Stimulated activated naive B cell treated with anti-CD40 and anti-IgM and Interleukin-4, amounts not matched to agents 10 μg/mL and 1 μg/mL and 100 μg/mL, for 72 hours (primary cell): ENCODE data around the gene KLHL26.
"Not testable (repeated sequence)": the region's sequence is repeated elsewhere in the genome, so short reads cannot be mapped to it uniquely, and the experiment has no call there.

Source experiments
- ATAC-seq, 2 donors: fragments of 150-1000 bp; cut with Tn5 transposase; replicated peaks; 2 replicates each; pipeline ENCODE4 v1.10.0; 2021; ENCODE audit warnings: moderate library complexity in 1 of 2
- DNase-seq: peaks from one replicate; pipeline ENCODE4 v3.0.0; 2021
- H3K27ac Mint-ChIP-seq: one replicate; pipeline ENCODE4 v1.8.0; 2022; ENCODE audit warnings: mild to moderate bottlenecking, mixed read lengths
- H3K27me3 Mint-ChIP-seq, 2 donors: one replicate each; pipeline ENCODE4 v1.8.0; 2022; ENCODE audit warnings: mixed read lengths in 2 of 2
- H3K36me3 Mint-ChIP-seq, 2 donors: one replicate each; pipeline ENCODE4 v1.8.0; 2022; ENCODE audit warnings: mixed read lengths in 2 of 2, mild to moderate bottlenecking in 1 of 2
- H3K4me1 Mint-ChIP-seq, 2 donors: one replicate each; pipeline ENCODE4 v1.8.0; 2022; ENCODE audit warnings: mixed read lengths in 2 of 2, mild to moderate bottlenecking in 1 of 2
- H3K4me3 Mint-ChIP-seq, 2 donors: one replicate each; pipeline ENCODE4 v1.8.0; 2022; ENCODE audit warnings: mild to moderate bottlenecking in 2 of 2, mixed read lengths in 2 of 2, moderate library complexity in 1 of 2
- H3K9me3 Mint-ChIP-seq, 2 donors: one replicate each; pipeline ENCODE4 v1.8.0; 2022; ENCODE audit warnings: mixed read lengths in 2 of 2, mild to moderate bottlenecking in 1 of 2

KLHL26 gene

GRCh38 chr19:18636969-18637629 is at the start of gene KLHL26:
Gene KLHL26, plus strand, starts transcription at chr19:18637028. Its CDS starts 27 bp downstream, at chr19:18637055.
- H3K27me3 Mint-ChIP-seq: peaks cover 10 to 14% of the 10 kb centered on the region in 2 donors
- peaks cover 24 to 37% of the 10 kb centered on the region in 2 donors for H3K4me1 Mint-ChIP-seq
- peak within 1 kb of the TSS; percentile 94 to 98 for H3K4me3 Mint-ChIP-seq
- H3K27ac Mint-ChIP-seq: peak within 1 kb of the TSS; percentile 95
- ATAC-seq (no peak), DNase-seq (no peak)
- peaks cover 0 to 4% of the 10 kb centered on the region in 2 donors for H3K9me3 Mint-ChIP-seq
- H3K36me3 Mint-ChIP-seq: peaks cover 4 to 5% of the 10 kb centered on the region in 2 donors

GRCh38 chr19:18587561-18587960 is 49.3 kb upstream of the KLHL26 start:
- Mint-ChIP-seq H3K9me3 (no peaks in the 10 kb centered on the region), H3K4me1 (peaks cover 33 to 45% of the 10 kb centered on the region in 2 donors)

GRCh38 chr19:18587962-18588610 is 48.7 kb upstream of the KLHL26 start:
- DNase-seq (no peak), ATAC-seq (no peak)
- Mint-ChIP-seq H3K4me3 (peak overlapping the region; percentile 87 to 90), H3K4me1 (peaks cover 33 to 46% of the 10 kb centered on the region in 2 donors), H3K27ac (peak overlapping the region; percentile 96), H3K9me3 (no peaks in the 10 kb centered on the region), H3K36me3 (peaks cover 14 to 19% of the 10 kb centered on the region in 2 donors), H3K27me3 (no peaks in the 10 kb centered on the region)

More at GRCh38 chr19:18587561-18587960, 49.3 kb upstream of the KLHL26 start:
- H3K36me3 Mint-ChIP-seq: peaks cover 14 to 19% of the 10 kb centered on the region in 2 donors
- no peak for DNase-seq
- peak overlapping the region; percentile 87 to 90 for H3K4me3 Mint-ChIP-seq
- no peaks in the 10 kb centered on the region for H3K27me3 Mint-ChIP-seq
- peak overlapping the region; percentile 96 for H3K27ac Mint-ChIP-seq
- no peak for ATAC-seq

GRCh38 chr19:18588611-18589379 is 48.0 kb upstream of the KLHL26 start, which contains the start of gene REX1BD:
Gene REX1BD, plus strand, starts transcription at chr19:18588798. Its CDS starts 4 bp downstream, at chr19:18588802.
- H3K4me1 Mint-ChIP-seq: peaks cover 37 to 53% of the 10 kb centered on the region in 2 donors
- no peaks in the 10 kb centered on the region for H3K9me3 Mint-ChIP-seq
- ATAC-seq (peak; percentile 87 to 89), DNase-seq (peak; percentile 85)
- H3K27me3 Mint-ChIP-seq: no peaks in the 10 kb centered on the region
- peaks cover 14 to 19% of the 10 kb centered on the region in 2 donors for H3K36me3 Mint-ChIP-seq
- H3K27ac Mint-ChIP-seq: peak within 1 kb of the TSS; percentile 96
- peak within 1 kb of the TSS; percentile 87 to 90 for H3K4me3 Mint-ChIP-seq

- ATAC-seq (peak; percentile 55 to 61), DNase-seq (peak; percentile 72)
- Mint-ChIP-seq H3K4me3 (peak overlapping the region; percentile 87 to 90), H3K9me3 (no peaks in the 10 kb centered on the region), H3K27me3 (peaks cover 2% of the 10 kb centered on the region in 2 donors), H3K36me3 (peaks cover 14 to 19% of the 10 kb centered on the region in 2 donors), H3K27ac (peak overlapping the region; percentile 96), H3K4me1 (peaks cover 39 to 61% of the 10 kb centered on the region in 2 donors)
These were observed 47.2 kb upstream of the KLHL26 start for GRCh38 chr19:18589380-18590272.

- DNase-seq (peak; percentile 47), ATAC-seq (no peak)
- Mint-ChIP-seq H3K4me1 (peaks cover 38 to 67% of the 10 kb centered on the region in 2 donors), H3K36me3 (peaks cover 14 to 19% of the 10 kb centered on the region in 2 donors), H3K4me3 (peak overlapping the region; percentile 87 to 90), H3K27ac (peak overlapping the region; percentile 96), H3K9me3 (no peaks in the 10 kb centered on the region), H3K27me3 (peaks cover 5 to 9% of the 10 kb centered on the region in 2 donors)
These were observed 46.3 kb upstream of the KLHL26 start for GRCh38 chr19:18590273-18591272.

GRCh38 chr19:18591735-18592385 is 45.0 kb upstream of the KLHL26 start:
- peaks cover 30 to 63% of the 10 kb centered on the region in 2 donors for H3K4me1 Mint-ChIP-seq

GRCh38 chr19:18592732-18593131 is 44.1 kb upstream of the KLHL26 start:
- not testable (repeated sequence) for H3K9me3 Mint-ChIP-seq, H3K27ac Mint-ChIP-seq, ATAC-seq, H3K4me3 Mint-ChIP-seq, DNase-seq
- Mint-ChIP-seq H3K36me3 (peaks cover 14 to 19% of the 10 kb centered on the region in 2 donors), H3K27me3 (peaks cover 18 to 19% of the 10 kb centered on the region in 2 donors), H3K4me1 (peaks cover 29 to 61% of the 10 kb centered on the region in 2 donors)

More at GRCh38 chr19:18591735-18592385, 45.0 kb upstream of the KLHL26 start:
- peaks cover 14 to 19% of the 10 kb centered on the region in 2 donors for H3K36me3 Mint-ChIP-seq
- ATAC-seq (no peak), DNase-seq (no peak)
- peaks cover 14 to 18% of the 10 kb centered on the region in 2 donors for H3K27me3 Mint-ChIP-seq
- no peak overlapping the region for H3K4me3 Mint-ChIP-seq
- no peaks in the 10 kb centered on the region for H3K9me3 Mint-ChIP-seq
- H3K27ac Mint-ChIP-seq: no peak overlapping the region

- ATAC-seq (no peak), DNase-seq (no peak)
- Mint-ChIP-seq H3K9me3 (no peaks in the 10 kb centered on the region), H3K27ac (no peak overlapping the region), H3K4me3 (peak overlapping the region in 1 of 2 donors; percentile 59), H3K36me3 (peaks cover 14 to 19% of the 10 kb centered on the region in 2 donors), H3K27me3 (peaks cover 24 to 27% of the 10 kb centered on the region in 2 donors), H3K4me1 (peaks cover 22 to 55% of the 10 kb centered on the region in 2 donors)
These were observed 43.3 kb upstream of the KLHL26 start for GRCh38 chr19:18593367-18594095.

- Mint-ChIP-seq H3K4me3 (peak overlapping the region; percentile 81 to 82), H3K27ac (peak overlapping the region; percentile 92), H3K27me3 (peaks cover 28 to 35% of the 10 kb centered on the region in 2 donors), H3K36me3 (peaks cover 14 to 19% of the 10 kb centered on the region in 2 donors), H3K4me1 (peaks cover 22 to 55% of the 10 kb centered on the region in 2 donors), H3K9me3 (no peaks in the 10 kb centered on the region)
- peak; percentile 61 to 73 for ATAC-seq
- DNase-seq: peak; percentile 59
These were observed 42.6 kb upstream of the KLHL26 start for GRCh38 chr19:18594096-18594823.

- ATAC-seq (peak; percentile 15 to 28), DNase-seq (no peak)
- peak overlapping the region; percentile 81 to 82 for H3K4me3 Mint-ChIP-seq
- peaks cover 18 to 48% of the 10 kb centered on the region in 2 donors for H3K4me1 Mint-ChIP-seq
- peaks cover 14 to 16% of the 10 kb centered on the region in 2 donors for H3K36me3 Mint-ChIP-seq
- peak overlapping the region; percentile 92 for H3K27ac Mint-ChIP-seq
- peaks cover 35 to 41% of the 10 kb centered on the region in 2 donors for H3K27me3 Mint-ChIP-seq
- H3K9me3 Mint-ChIP-seq: no peaks in the 10 kb centered on the region
These were observed 41.9 kb upstream of the KLHL26 start for GRCh38 chr19:18594824-18595373.
